Parathyroid adenoma (tissue), 2 donors: ENCODE data around the gene RIN3.
"Not testable (repeated sequence)": the region's sequence is repeated elsewhere in the genome, so short reads cannot be mapped to it uniquely, and the experiment has no call there.

ENCODE experiments used
- H2AFZ ChIP-seq: fragments of 300-600 bp; sonication (generic); one replicate; pipeline ENCODE4 v1.7.0; 2017; ENCODE audit warnings: antibody characterized with exemption, mild to moderate bottlenecking
- H3K27ac ChIP-seq: fragments of 300-600 bp; sonication (generic); one replicate; pipeline ENCODE4 v1.7.0; 2017
- H3K27me3 ChIP-seq: fragments of 300-600 bp; sonication (generic); one replicate; pipeline ENCODE4 v1.7.0; 2017; ENCODE audit warnings: low read length; ENCODE audit not compliant: control insufficient read depth, insufficient read depth
- H3K36me3 ChIP-seq: fragments of 300-600 bp; sonication (generic); one replicate; pipeline ENCODE4 v1.7.0; 2017; ENCODE audit warnings: low read length; ENCODE audit not compliant: control insufficient read depth, insufficient read depth
- H3K4me1 ChIP-seq: fragments of 300-600 bp; sonication (generic); one replicate; pipeline ENCODE4 v1.7.0; 2017; ENCODE audit warnings: control low read depth
- H3K4me2 ChIP-seq: fragments of 300-600 bp; sonication (generic); one replicate; pipeline ENCODE4 v1.7.0; 2017; ENCODE audit warnings: low read length
- H3K4me3 ChIP-seq: fragments of 300-600 bp; sonication (generic); one replicate; pipeline ENCODE4 v1.7.0; 2017; ENCODE audit warnings: low read depth, low read length
- H3K79me2 ChIP-seq: fragments of 300-600 bp; sonication (generic); one replicate; pipeline ENCODE4 v1.7.0; 2017; ENCODE audit warnings: control low read depth
- H3K9ac ChIP-seq: fragments of 300-600 bp; sonication (generic); one replicate; pipeline ENCODE4 v1.7.0; 2017; ENCODE audit warnings: mild to moderate bottlenecking
- H3K9me3 ChIP-seq: fragments of 300-600 bp; sonication (generic); one replicate; pipeline ENCODE4 v1.7.0; 2017; ENCODE audit warnings: low read length; ENCODE audit not compliant: control insufficient read depth
- TF ChIP-seq, protein P1 (sequence below): fragments of 300-600 bp; sonication (generic); IDR thresholded peaks from one replicate; pipeline ENCODE4 v1.7.0; 2017; ENCODE audit warnings: antibody characterized with exemption, mild to moderate bottlenecking
- donor health status: primary hyperparathyroidism.

RIN3 gene

DNA sequence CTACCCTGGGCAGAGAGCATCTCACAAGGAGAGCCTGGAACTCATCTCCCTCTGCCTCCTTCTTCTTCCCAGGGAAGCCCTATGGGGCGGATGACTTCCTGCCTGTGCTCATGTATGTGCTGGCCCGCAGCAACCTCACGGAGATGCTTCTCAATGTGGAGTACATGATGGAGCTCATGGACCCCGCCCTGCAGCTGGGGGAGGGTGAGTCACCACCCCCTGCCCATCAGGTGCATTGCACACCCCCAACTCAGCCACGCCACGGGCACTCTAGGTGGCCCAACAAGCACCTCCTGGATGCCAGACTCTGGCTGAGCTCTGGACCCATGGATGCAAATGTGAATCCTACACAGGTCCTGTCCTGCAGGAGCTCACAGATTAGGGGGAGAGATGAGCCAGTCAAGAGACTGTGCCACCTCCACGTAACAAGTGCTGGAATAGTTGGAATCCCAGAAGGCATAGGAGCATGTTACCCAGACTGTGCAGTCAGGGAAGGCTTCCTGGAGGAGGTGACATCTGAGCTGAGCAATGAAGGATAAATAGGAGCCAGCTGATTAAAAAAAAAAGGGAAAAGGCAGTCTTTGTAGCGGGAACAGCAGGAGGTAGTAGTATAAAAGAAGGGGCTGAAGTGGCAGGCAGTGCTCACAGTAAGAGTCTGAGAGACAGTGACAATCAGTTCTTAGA lies 163.0 kb downstream of the RIN3 start:
- H3K27ac ChIP-seq: no peak overlapping the region
- no peaks in the 10 kb centered on the region for H3K79me2 ChIP-seq
- H3K4me3 ChIP-seq: no peak overlapping the region
- no peaks in the 10 kb centered on the region for H3K4me1 ChIP-seq
- TF ChIP-seq, protein P1, sequence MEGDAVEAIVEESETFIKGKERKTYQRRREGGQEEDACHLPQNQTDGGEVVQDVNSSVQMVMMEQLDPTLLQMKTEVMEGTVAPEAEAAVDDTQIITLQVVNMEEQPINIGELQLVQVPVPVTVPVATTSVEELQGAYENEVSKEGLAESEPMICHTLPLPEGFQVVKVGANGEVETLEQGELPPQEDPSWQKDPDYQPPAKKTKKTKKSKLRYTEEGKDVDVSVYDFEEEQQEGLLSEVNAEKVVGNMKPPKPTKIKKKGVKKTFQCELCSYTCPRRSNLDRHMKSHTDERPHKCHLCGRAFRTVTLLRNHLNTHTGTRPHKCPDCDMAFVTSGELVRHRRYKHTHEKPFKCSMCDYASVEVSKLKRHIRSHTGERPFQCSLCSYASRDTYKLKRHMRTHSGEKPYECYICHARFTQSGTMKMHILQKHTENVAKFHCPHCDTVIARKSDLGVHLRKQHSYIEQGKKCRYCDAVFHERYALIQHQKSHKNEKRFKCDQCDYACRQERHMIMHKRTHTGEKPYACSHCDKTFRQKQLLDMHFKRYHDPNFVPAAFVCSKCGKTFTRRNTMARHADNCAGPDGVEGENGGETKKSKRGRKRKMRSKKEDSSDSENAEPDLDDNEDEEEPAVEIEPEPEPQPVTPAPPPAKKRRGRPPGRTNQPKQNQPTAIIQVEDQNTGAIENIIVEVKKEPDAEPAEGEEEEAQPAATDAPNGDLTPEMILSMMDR: no peak
- H2AFZ ChIP-seq: no peak overlapping the region
- H3K9ac ChIP-seq: no peak overlapping the region
- H3K27me3 ChIP-seq: no peaks in the 10 kb centered on the region
- no peak overlapping the region for H3K4me2 ChIP-seq
- H3K36me3 ChIP-seq: no peaks in the 10 kb centered on the region
- H3K9me3 ChIP-seq: no peaks in the 10 kb centered on the region

- H3K27ac ChIP-seq: no peak overlapping the region
- H3K4me1 ChIP-seq: no peaks in the 10 kb centered on the region
- TF ChIP-seq, protein P1: no peak
- no peaks in the 10 kb centered on the region for H3K9me3 ChIP-seq
- H3K4me3 ChIP-seq: no peak overlapping the region
- H3K4me2 ChIP-seq: no peak overlapping the region
- no peaks in the 10 kb centered on the region for H3K79me2 ChIP-seq
- H3K27me3 ChIP-seq: no peaks in the 10 kb centered on the region
- no peak overlapping the region for H2AFZ ChIP-seq
- no peak overlapping the region for H3K9ac ChIP-seq
- no peaks in the 10 kb centered on the region for H3K36me3 ChIP-seq
These were observed 163.6 kb downstream of the RIN3 start for GRCh38 chr14:92677087-92677668.

GRCh38 chr14:92677955-92678354 lies 164.4 kb downstream of the RIN3 start:
- no peaks in the 10 kb centered on the region for H3K9me3 ChIP-seq
- no peak overlapping the region for H3K27ac ChIP-seq
- no peak overlapping the region for H3K9ac ChIP-seq
- no peaks in the 10 kb centered on the region for H3K27me3 ChIP-seq
- no peak overlapping the region for H3K4me2 ChIP-seq
- no peaks in the 10 kb centered on the region for H3K79me2 ChIP-seq
- H2AFZ ChIP-seq: no peak overlapping the region
- H3K36me3 ChIP-seq: no peaks in the 10 kb centered on the region
- H3K4me1 ChIP-seq: no peaks in the 10 kb centered on the region
- H3K4me3 ChIP-seq: no peak overlapping the region
- TF ChIP-seq, protein P1: no peak

GRCh38 chr14:92678766-92679165 lies 165.2 kb downstream of the RIN3 start:
- Histone ChIP-seq H3K36me3 (no peaks in the 10 kb centered on the region), H3K4me3 (no peak overlapping the region), H3K9me3 (no peaks in the 10 kb centered on the region), H3K4me2 (no peak overlapping the region), H3K4me1 (no peaks in the 10 kb centered on the region), H3K9ac (no peak overlapping the region), H3K79me2 (no peaks in the 10 kb centered on the region), H3K27ac (no peak overlapping the region), H3K27me3 (no peaks in the 10 kb centered on the region), H2AFZ (no peak overlapping the region)
- TF ChIP-seq, protein P1: no peak

GRCh38 chr14:92679246-92679645 lies 165.7 kb downstream of the RIN3 start:
- no peak overlapping the region for H2AFZ ChIP-seq
- H3K4me1 ChIP-seq: no peaks in the 10 kb centered on the region
- H3K27ac ChIP-seq: no peak overlapping the region
- no peak overlapping the region for H3K4me2 ChIP-seq
- no peak overlapping the region for H3K9ac ChIP-seq
- no peaks in the 10 kb centered on the region for H3K36me3 ChIP-seq
- no peaks in the 10 kb centered on the region for H3K27me3 ChIP-seq
- no peak overlapping the region for H3K4me3 ChIP-seq
- H3K9me3 ChIP-seq: no peaks in the 10 kb centered on the region
- no peaks in the 10 kb centered on the region for H3K79me2 ChIP-seq
- TF ChIP-seq, protein P1: no peak

GRCh38 chr14:92680330-92680729 lies 166.7 kb downstream of the RIN3 start:
- not testable (repeated sequence) for H3K9me3 ChIP-seq, H3K36me3 ChIP-seq, H3K27me3 ChIP-seq, H3K27ac ChIP-seq, H3K4me3 ChIP-seq, H3K4me2 ChIP-seq, H3K4me1 ChIP-seq, H3K79me2 ChIP-seq, H2AFZ ChIP-seq, H3K9ac ChIP-seq
